Measurements from ENCODE around the gene NINL. TPM values are rescaled to one million over a fixed set of nuclear protein-coding genes. Genes with fewer than 3 reads are reported as not detected.

NINL gene
- total and polyA plus RNA-seq, 2 of the 8 experiments (the other 6 are each of a cell fraction or from before 2014, with no cell fraction given) = 15.3 to 30.0 TPM

DNA sequence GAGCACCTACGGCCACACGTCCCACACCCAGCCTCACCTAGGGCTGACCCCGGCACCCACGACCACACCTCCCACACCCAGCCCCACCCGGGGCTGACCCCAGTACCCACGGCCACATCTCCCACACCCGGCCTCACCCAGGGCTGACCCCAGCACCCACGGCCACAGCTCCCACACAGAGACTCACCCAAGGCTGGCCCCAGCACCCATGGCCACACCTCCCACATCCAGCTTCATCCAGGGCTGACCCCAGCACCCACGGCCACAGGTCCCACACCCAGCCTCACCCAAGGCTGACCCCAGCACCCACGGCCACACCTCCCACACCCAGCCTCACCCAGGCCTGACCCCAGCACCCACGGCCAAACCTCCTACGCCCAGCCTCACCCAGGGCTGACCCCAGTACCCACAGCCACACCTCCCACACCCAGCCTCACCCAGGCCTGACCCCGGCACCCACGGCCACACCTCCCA, 36.7 kb downstream of the NINL start (continued):
- no peak for TF ChIP-seq CTBP2 (IDR thresholded peaks at IDR 0.05; ENCODE audit: borderline replicate concordance, insufficient read depth, insufficient read length, low read length)
- TF ChIP-seq, protein P1, sequence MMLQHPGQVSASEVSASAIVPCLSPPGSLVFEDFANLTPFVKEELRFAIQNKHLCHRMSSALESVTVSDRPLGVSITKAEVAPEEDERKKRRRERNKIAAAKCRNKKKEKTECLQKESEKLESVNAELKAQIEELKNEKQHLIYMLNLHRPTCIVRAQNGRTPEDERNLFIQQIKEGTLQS (IDR thresholded peaks at IDR 0.05; ENCODE audit: insufficient read depth, low read depth, low read length) = no peak
